Fibroblast of skin of scalp (primary cell): ENCODE data around the gene PPARD.
"Not testable (repeated sequence)": the region's sequence is repeated elsewhere in the genome, so short reads cannot be mapped to it uniquely, and the experiment has no call there.

ENCODE experiments used
- DNase-seq: peaks from one replicate; pipeline ENCODE4 v3.0.0-alpha.2; 2013

PPARD gene

GRCh38 chr6:35385457-35386202, 43.3 kb downstream of the PPARD start:
- DNase-seq = peak; percentile 62

DNA sequence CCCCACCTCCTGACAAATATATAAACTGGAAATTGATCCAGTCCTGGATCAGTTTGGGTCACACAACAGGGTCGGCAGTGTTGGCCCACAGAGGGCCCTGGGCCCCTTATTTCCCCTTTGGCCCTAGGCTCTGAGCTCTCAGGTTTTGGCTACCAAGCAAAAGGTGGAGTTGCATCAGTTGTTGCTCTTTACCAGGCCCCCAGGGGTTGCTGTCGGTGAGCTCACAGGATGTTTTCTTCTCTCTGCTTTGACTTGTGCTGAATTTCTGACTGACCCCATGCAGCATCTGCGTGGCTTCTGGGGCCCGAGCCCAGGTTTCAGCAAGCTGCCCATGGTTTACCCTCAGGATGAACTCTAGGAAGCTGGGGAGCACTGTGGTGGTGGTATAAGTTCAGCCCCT, 44.6 kb downstream of the PPARD start:
- no peak for DNase-seq

DNA sequence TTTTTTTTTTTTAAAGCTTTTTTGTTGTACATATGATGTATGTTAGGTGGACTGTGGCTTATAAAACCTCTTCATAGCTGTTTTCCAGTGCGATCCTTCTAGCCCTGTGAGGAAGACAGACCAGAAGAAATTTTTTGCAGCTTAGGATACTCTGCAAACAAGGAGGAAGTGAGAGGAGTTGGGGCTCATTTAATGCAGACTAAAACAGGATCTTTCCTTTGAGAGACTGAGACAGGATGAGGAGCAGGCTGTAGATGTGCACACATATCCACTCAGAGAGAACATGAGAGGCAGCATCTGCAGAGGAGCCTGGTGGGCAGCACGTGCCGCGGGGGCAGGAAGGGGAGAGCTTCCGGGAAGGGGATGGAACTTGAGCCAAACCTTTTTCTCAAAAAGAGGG, 45.7 kb downstream of the PPARD start:
- no peak for DNase-seq

DNA sequence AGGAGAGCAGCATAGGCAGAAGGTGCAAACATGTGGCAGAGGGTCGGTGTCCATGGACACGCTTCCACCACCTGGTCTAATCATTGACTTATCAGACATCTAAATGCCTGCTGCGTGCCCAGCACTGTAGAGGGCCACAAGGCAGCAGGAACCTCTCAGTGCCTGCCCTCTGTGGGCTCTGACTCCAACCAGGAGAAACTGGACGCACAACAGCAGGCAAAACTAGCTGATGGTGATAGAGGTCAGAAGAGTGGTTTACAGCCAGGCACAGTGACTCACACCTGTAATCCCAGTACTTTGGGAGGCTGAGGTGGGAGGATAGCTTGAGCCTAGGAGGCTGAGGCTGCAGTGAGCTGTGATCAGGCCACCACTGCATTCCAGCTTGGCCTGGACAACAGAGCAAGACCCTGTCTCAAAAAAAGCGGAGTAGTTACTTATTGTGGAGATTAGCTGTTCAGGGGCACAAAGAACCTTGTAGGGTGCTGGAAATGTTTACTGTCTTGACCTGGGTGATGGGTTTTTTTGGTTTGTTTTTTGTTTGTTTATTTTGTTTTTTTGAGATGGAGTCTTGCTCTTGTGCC, 46.5 kb downstream of the PPARD start:
- DNase-seq = no peak

GRCh38 chr6:35389386-35389785, 47.0 kb downstream of the PPARD start:
- DNase-seq = not testable (repeated sequence)

GRCh38 chr6:35391240-35391968, 49.0 kb downstream of the PPARD start:
- peak; percentile 64 for DNase-seq

- no peak for DNase-seq
Observed at GRCh38 chr6:35392111-35392702, 49.8 kb downstream of the PPARD start.

DNA sequence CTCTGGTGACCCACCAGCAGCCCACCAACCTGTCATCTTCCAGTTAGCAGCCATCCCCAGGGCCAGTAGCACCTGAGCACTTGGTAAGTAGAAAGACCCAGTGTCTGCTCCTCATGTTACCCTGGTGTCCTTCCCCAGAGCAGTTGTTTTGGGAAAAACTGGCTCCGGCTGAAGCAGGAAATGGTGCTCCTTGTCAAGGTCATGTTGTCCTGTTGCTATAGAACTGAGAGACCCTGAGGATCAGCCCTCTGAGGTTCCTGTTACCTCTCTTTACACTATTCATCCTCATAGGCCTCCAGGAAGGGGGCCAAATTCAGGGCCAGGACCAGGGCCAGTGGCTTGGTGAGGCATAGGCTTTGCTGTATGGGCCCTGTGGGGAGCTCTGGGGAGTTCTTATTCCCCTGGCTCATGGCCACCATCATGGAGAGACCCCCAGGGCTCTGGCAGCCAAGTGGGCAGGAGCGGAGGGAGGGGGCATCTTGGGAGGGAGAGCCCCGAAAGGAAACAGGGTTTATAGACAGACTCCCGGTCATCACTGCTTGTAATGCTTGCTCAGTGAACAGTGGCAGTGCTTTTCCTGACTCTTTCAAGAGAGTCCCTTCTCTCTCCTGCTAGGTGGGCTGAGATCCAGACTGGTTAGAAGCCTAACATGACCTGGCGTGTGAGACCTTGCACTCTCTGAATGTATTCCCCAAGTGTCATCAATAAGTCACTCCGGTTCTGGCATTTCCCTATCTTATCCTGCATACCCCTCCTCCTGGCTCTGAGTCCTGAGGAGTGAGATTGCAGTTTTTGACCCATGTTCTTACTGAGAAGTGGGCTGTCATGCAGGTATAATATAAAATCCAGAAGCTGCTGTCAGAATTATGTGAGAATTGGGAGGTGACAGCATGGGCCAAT, 50.7 kb downstream of the PPARD start:
- DNase-seq = no peak

GRCh38 chr6:35396991-35397390, 54.6 kb downstream of the PPARD start:
- DNase-seq = peak; percentile 29

GRCh38 chr6:35397806-35398418, 55.6 kb downstream of the PPARD start:
- no peak for DNase-seq

- no peak for DNase-seq
Observed at GRCh38 chr6:35398526-35398925, 56.2 kb downstream of the PPARD start.

GRCh38 chr6:35400111-35400510, 57.8 kb downstream of the PPARD start:
- no peak for DNase-seq

DNA sequence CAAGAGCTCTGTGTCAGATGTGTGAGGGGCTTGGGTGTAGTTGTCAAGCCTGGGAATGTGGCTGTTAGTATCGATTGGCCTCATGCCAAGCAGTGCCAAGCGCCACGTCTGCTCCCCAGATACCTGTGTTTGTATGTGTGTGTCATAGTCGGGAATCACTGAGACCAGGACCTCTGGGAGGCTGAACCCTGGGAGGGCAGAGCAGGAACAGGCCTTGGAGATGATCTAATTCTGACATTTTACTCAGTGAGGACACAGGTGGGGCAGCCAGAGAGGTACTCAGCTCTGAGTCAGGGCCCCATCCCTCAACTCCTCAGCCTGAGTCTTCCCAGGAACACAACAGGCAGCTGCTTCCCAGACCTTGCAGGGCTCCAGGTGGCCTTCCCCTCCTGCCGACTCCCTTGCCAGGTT, 58.5 kb downstream of the PPARD start:
- no peak for DNase-seq

GRCh38 chr6:35401514-35401913, 59.2 kb downstream of the PPARD start:
- DNase-seq = no peak

GRCh38 chr6:35402136-35402855, 59.9 kb downstream of the PPARD start:
- no peak for DNase-seq

GRCh38 chr6:35402856-35403191, 60.5 kb downstream of the PPARD start:
- DNase-seq = no peak

DNA sequence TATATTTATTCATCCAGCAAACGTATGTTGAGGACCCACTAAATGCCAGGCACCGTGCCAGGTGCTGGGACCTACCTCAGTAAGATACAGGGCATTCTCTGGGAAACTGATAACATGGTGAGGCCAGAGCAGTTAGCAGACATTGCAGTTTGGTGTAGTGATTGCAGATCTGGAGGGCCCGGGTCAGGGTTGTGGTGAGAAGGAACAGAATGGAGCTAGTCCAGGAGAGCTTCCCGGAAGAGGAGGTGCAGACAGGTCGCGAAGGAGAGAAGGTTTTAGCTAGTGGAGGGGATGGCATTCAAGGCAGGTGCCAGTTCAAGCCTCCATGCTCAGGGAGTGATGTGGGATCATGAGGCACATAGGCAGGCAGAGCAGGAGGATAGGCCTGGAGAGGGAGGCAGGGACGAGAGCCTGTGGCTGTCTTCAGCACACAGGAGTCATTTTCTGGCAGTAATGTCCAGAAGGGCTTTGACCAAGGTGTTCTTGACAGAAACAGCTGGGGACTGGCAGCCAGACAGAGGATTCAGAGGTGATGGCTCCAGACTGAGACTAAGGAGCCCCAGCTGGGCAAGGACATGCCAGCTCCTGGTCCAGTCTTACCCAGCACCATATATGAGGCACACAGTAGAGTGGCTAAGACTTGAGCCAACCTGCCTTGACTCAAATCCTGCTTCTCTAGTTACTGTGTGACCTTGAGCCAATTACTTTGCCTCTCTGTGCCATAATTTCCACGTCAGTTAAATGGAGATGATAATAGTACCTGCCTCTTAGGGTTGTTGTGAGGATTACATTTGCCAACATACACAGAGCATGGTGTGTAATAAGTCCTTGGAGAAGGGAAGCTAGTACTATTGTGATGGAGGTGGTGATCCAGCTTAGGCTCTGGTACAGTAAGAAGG, 61.4 kb downstream of the PPARD start:
- DNase-seq = no peak

DNA sequence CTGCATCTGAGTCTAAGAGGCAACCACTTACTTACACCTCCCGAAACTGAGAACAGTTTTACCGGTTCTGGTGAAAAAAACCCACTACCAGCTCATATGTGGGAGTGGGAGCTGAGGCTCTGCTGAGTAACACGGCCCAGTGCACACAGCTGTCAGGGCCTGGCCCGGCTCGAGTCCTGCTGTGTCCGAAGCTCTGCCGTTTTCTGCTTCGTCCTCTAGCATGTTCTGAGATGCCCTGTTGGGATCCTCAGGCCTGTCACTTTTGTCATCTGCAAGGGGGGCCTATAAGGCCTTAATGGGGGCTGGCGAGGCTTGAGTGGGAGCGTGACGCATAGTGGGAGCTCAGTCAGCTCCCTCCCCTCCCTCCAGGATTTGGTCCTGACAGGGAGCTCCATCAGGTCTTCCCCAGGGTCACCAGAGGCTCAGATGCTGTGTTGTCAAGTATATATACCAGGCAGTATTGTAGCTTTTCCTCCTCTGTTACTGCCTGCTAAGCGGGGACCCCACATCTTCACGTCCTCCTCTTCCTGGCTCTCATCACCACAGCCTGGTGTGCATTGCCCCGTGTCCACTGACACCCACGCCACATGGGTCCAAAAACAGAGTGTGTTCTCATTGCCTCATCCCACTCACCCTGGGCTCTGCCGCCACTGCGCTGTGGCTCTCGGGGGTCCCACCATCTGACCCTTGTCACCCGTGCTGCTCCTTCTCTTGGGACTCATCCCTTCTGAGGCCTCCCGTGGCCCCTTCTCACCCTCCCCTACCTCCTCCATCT, 64.5 kb downstream of the PPARD start:
- DNase-seq = no peak

DNA sequence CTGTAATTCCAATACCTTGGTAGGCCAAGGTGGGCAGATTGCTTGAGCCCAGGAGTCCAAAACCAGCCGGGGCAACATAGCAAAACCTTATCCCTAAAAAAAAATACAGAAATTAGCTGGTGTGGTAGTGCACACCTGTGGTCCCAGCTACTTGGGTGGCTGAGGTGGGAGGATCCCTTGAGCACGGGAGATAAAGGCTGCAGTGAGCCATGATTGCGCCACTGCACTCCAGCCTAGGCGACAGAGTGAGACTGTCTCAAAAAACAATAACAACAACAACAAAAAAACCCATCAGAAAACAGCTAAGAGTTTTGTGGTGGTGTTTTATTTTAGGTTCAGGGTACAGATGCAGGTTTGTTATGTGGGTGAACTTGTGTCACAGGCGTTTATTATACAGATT, 66.9 kb downstream of the PPARD start:
- no peak for DNase-seq
